Gastrocnemius medialis (tissue), 4 donors: Measurements from ENCODE around the gene RNU4-1.

ENCODE experiments used
- CTCF ChIP-seq, 5 experiments: fragments of 450-650 bp in 3 of 5; fragments of 200-600 bp in 2 of 5; sonication (generic) in 2 of 5; IDR thresholded peaks in 4 of 5; conservative IDR thresholded peaks in 1 of 5; 1 replicate in 4 of 5; 2 replicates in 1 of 5; pipeline ENCODE4 v1.5.1; 2016 to 2019; ENCODE audit warnings: antibody characterized with exemption in 5 of 5, mild to moderate bottlenecking in 3 of 5, moderate library complexity in 3 of 5
- POLR2A ChIP-seq, 2 donors: fragments of 450-650 bp; IDR thresholded peaks; one replicate each; pipeline ENCODE4 v1.6.1; 2017; ENCODE audit warnings: antibody characterized with exemption in 2 of 2, mild to moderate bottlenecking in 2 of 2, moderate library complexity in 2 of 2

GRCh38 chr12:120247621-120248030 lies 45.4 kb downstream of the RNU4-1 start:
- no peak for TF ChIP-seq POLR2A (IDR thresholded peaks at IDR 0.05)
- no peak for TF ChIP-seq CTCF (IDR thresholded peaks at IDR 0.05 in 4 of 5, conservative IDR thresholded peaks at IDR 0.05 in 1 of 5)
